Esophagus mucosa (tissue), 1 donor: ENCODE data around the gene ZNF746. TPM values are rescaled to one million over a fixed set of nuclear protein-coding genes. Genes with fewer than 3 reads are reported as not detected.

Experiments used
- ATAC-seq: fragments of 200-7000 bp; cut with Tn5 transposase; one replicate; pipeline ENCODE4 v1.9.1; 2020
- total RNA-seq: library from RNA; stranded (reverse); gene quantifications from one replicate; pipeline ENCODE4 v1.2.4, GENCODE V29; 2023
- donor health status: DM: yes; HTN: yes; CAD: no.

Gene ZNF746
- total RNA-seq, 1 donor from 2014 or later = 7.9 TPM

DNA sequence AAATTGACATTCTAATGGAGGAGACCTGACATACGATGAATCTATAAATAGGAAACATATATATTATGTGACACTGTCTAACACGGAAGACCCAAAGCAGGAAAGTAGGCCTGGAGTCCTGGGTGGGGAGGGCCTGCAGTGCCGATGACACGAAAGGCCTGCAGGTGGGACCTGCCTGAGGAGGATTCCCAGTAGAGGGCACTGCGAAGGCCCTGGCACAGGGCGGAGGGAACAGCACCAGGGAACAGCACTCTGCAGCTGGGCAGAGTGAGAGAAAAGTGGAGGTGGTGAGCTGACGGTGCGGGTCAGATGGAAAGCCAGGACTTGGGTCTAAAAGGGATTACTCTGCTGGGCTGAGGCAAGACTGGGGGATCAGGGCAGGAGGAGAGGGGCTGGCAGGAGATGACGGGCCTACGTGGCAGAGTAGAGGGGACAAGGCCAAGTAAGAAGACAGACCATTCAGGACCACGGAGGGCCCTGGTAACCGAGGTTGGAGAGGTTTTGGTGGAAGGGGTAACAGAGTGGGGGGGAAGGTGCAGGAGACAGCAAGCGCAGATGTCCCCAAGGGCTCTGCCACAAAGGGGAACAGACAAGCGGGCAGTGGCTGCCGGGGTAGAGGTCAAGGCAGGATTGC is 8.1 kb downstream of the ZNF746 start:
- peak; percentile 54 for ATAC-seq

DNA sequence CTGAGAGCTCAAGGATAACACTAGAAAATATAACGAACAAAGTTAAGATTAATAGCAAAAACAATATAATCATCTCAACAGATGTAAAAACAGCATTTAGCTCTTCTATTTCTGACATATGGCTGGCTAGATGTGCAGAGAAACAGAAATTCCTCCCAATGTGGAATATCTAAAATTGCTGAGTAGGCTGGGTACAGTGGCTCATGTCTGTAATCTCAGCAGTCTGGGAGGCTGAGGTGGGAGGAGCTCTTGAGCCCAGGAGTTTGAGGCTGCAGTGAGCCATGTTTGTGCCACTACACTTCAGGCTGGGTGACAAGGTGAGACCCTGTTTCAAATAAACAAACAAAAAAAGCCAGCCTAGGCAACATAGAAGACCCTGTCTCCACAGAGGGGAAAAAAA is 18.0 kb downstream of the ZNF746 start:
- ATAC-seq = no peak

- ATAC-seq = no peak
These were observed 18.9 kb downstream of the ZNF746 start for GRCh38 chr7:149478754-149479153.

DNA sequence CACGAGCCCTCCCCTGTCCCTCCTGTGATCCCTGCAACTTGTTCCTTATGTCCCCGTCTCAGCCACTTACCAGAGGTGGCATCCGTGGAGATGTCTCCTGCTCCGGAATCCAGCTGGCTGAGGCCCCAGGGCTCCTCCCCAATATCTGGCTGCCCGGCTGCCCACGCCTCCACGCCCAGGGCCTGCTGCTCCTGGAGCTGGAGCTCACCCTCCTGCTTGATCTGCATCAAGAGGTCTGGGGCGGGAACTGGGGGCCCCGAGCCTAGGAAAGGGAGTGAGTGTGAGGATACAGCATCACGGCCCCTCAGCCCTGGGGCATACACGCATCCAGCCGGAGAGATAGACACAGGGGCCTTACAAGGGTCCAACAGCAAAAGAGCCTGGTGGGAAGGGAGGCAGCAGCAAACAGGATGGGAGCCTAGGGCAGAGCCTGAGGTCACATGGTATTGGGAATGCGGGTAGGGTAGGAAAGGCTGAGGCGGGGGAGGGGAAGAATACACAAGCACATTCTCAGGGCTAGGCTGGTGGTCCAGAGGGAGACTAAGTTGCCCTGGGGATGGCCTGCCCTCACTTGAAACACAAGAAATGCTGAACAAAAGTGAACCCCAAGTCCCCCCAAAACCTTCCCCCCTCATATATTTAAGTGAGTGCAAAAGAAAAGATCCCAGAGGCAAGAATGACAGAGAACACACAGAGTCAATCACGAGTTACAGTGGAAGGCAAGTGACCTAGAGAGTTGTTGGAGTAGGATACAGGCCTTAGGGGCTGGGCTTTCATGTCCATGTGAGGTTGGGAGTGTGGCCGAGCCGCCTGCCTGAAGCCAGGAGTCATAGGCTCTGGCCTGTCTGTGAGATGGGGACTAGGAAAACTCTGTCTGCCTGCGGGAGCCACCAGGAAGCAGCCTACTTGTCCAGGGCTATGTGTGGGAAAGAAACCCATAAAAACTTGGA is 19.8 kb downstream of the ZNF746 start:
- ATAC-seq = no peak

- no peak for ATAC-seq
These were observed 20.8 kb downstream of the ZNF746 start for GRCh38 chr7:149476791-149477190.

GRCh38 chr7:149475121-149476045 is 22.2 kb downstream of the ZNF746 start:
- no peak for ATAC-seq

- no peak for ATAC-seq
These were observed 23.1 kb downstream of the ZNF746 start for GRCh38 chr7:149474309-149475120.

DNA sequence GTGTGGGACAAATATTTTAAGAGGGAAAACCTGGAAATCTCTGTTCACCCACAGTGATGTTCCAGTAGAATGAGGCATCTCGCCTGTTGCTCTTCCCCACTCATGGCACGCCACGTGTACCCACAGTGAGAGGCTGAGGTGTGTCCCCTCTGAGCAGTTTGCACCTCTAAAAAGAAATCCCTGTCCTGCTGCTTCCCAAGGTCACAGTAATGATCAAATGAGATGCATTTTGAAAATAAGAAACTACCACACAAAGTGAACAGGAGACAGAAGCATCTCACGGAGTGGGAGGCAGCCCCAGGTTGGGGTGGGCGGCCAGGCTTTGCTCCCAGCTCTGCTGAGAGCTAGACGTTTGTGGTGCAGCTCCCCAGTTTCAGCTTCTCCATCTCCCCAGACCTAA is 24.4 kb downstream of the ZNF746 start:
- no peak for ATAC-seq

GRCh38 chr7:149471289-149471953 is 26.2 kb downstream of the ZNF746 start:
- no peak for ATAC-seq

DNA sequence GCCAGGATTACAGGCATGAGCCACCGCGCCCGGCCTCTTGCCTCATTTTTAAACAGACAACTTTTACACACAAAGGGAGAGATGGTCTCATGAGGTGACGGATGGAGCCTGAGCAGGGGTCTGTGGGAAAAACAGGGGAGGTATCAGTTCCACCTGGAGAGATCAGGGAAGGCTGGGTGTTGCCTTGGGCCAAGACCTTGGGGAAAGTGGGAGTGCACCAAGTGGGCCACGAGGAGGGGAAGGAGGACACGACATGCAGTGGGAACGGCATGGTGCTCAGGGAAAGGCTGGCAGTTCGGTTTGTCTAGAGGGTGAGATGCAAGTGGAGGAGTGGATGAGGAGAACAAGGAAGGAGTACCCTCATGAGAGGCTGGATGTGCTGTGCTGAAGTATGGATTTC is 27.8 kb downstream of the ZNF746 start:
- ATAC-seq = no peak

DNA sequence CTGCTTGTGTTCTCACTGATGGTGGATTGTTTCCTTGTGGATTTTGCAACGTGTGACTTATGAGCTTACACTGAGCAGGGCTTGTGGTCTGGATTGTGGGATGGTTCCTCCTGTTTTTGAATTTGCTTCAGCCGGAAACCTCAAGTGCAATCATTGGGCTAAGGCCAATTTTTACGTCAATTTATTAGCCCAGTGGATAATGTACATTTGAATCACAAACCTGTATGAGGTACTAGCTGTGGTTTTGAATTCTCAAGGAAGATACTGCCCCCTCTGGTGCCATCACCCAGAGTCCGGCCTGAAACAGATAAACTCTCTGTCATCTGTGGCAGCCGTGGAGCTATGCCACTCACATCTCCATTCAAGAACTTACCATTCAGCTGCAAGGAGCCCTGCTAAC is 29.4 kb downstream of the ZNF746 start:
- no peak for ATAC-seq

DNA sequence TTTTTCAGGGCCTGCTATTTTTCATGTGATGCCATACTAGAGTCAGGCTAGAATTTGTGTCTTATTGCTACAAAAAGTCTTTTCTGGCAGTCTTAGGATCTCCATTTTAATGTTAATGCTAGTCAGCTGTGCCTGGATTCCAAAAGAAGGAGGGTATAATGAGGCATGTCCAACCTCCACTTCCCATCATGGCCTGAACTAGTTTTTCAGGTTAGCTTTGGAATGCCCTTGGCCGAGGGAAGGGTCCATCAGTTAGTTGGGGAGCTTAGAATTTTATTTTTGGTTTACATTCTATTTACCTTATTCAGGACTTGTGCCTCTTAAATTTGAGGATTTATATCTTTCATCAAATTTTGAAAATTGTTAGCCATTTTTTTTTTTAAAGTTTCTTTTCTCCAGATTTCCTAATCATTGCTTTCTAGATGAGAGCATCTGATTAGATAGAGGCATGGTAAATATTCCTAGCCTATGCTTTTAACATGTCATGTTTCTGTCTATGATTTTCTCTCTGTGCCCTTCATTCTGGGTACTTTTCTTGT is 30.2 kb downstream of the ZNF746 start:
- no peak for ATAC-seq

DNA sequence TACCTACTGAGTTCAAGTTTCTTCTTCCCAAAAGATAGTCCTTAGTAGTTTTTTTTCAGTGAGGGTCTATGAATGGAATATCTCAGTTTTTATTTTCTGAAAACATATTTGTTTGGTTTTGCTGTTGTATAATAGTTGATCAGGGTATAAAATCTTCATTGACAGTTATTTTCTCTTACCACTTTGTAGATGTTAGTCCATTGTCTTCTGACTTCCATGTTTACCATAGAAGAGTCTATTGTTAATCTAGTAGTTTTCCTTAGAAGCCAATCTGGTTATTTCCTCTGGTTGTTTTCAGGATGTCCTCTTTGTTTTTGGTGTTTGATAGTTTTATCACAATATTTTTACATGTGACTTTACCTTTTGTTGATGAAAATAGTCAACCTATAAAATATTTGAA is 31.2 kb downstream of the ZNF746 start:
- no peak for ATAC-seq

GRCh38 chr7:149463500-149464161 is 34.0 kb downstream of the ZNF746 start:
- no peak for ATAC-seq

- ATAC-seq = no peak
These were observed 35.5 kb downstream of the ZNF746 start for GRCh38 chr7:149462101-149462520.

GRCh38 chr7:149460493-149461277 is 36.9 kb downstream of the ZNF746 start, which contains the start of gene ZNF777:
Gene ZNF777, minus strand, starts transcription at chr7:149461062. Its CDS starts 5,040 bp downstream, at chr7:149456022.
- peak; percentile 96 for ATAC-seq

DNA sequence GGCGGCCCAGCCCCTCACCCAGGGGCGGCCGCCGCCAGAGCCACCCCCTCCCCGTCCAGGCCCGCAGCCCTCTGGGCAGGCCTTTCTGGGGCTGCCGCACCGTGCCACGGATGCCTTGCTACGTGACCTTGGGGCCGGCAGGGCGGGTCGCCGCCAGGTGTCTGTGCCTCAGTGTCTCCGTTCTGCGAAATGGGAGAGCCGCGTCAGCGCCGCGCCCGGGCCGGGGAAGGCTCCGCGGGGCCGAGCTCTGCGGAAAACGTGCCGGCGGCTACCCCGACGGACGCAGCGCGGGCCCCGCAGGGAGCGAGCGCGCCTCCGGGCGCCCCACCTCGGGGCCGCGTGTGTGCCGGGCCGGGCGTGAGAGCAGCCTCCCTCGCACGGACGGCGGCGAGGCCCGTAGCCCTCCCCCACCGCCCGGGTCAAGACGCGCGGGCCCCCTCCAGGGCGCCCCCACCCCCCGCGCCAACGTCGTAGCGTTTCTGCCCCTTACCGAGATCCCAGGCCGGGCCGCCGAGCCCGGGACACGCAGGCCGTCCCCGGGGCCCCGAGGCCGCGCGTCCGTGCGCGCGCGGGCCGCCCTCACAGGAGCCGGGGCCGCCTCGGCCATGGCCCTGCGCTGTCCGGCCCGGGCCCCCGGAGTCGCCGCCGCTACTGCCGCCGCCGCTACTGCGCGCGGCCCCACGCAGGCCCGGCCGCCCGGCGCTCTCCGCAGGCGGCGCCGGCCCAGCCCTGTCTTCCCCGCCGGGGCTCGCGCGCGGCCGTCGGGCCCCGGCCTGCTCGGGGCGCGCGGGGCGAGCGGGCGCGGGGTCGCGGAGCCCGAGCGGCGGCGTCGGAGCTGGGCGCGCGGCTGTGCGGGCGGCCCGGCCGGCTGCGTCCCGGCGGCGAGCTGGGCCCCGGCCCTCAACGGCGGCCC is 37.8 kb downstream of the ZNF746 start:
- ATAC-seq = peak; percentile 27

DNA sequence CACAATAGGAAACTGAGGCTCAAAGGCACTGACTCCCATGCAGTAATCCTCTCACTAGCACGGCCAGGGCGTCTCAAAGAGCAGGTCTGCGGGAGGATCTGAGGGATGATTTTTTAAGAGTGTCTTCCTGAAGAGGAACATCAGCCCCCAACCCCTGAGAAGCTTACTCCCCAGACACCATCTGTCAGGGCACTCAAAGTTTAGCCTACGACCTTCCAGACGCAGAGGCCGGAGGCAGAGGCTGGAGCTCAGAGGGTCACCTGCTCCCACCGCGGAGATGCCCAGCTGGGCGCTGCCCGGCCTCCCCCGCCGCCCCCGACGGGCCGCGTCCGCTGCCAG is 38.4 kb downstream of the ZNF746 start:
- no peak for ATAC-seq

GRCh38 chr7:149458235-149458634 is 39.4 kb downstream of the ZNF746 start:
- ATAC-seq = no peak
